Upper lobe of left lung (tissue), 4 donors: Measurements from ENCODE around the gene GTSE1.

ENCODE experiments used
- CTCF ChIP-seq, 6 experiments: fragments of 450-650 bp in 4 of 6; fragments of 200-600 bp in 2 of 6; sonication (generic) in 2 of 6; IDR thresholded peaks; one replicate each; pipeline ENCODE4 v1.5.1; 2016 to 2019; ENCODE audit warnings: antibody characterized with exemption in 6 of 6
- EP300 ChIP-seq, 4 donors: sonication (generic); formaldehyde crosslinking; IDR thresholded peaks; one replicate each; pipeline ENCODE4 v1.5.1; 2017; ENCODE audit warnings: antibody characterized with exemption in 4 of 4, control low read depth in 2 of 4
- POLR2A ChIP-seq, 4 donors: fragments of 450-650 bp; IDR thresholded peaks; one replicate each; pipeline ENCODE4 v1.5.1; 2016 to 2017; ENCODE audit warnings: antibody characterized with exemption in 4 of 4, mild to moderate bottlenecking in 2 of 4
- POLR2AphosphoS5 ChIP-seq, 2 donors: sonication (generic); formaldehyde crosslinking; IDR thresholded peaks; one replicate each; pipeline ENCODE4 v1.5.1; 2017; ENCODE audit warnings: antibody characterized with exemption in 2 of 2

GRCh38 chr22:46369716-46370583 lies 73.3 kb downstream of the GTSE1 start:
- TF ChIP-seq CTCF (IDR thresholded peaks at IDR 0.05), result no peak
- no peak for TF ChIP-seq POLR2A (IDR thresholded peaks at IDR 0.05)
- no peak for TF ChIP-seq EP300 (IDR thresholded peaks at IDR 0.05)
- no peak for TF ChIP-seq POLR2AphosphoS5 (IDR thresholded peaks at IDR 0.05)
